Measurements from ENCODE around the gene SLC35F1.

SLC35F1 gene

GRCh38 chr6:118240878-118241528 lies 333.9 kb downstream of the SLC35F1 start:
- TF ChIP-seq CTCF (IDR thresholded peaks at IDR 0.05; ENCODE audit: poor library complexity, severe bottlenecking): no peak
- Histone ChIP-seq H3K36me3 (ENCODE audit: low read depth) (no peaks in the 10 kb centered on the region), H3K4me1 (ENCODE audit: insufficient read depth, poor library complexity, severe bottlenecking) (no peaks in the 10 kb centered on the region), H3K27ac (ENCODE audit: poor library complexity, severe bottlenecking) (no peak overlapping the region), H3K9me3 (ENCODE audit: severe bottlenecking) (no peaks in the 10 kb centered on the region), H3K4me3 (ENCODE audit: severe bottlenecking) (no peak overlapping the region), H3K27me3 (ENCODE audit: insufficient read depth, poor library complexity, severe bottlenecking) (no peaks in the 10 kb centered on the region)
- no peak for DNase-seq (ENCODE audit: low spot score)
- ATAC-seq (ENCODE audit: low read depth): no peak

- Histone ChIP-seq H3K9me3 (ENCODE audit: severe bottlenecking) (no peaks in the 10 kb centered on the region), H3K27me3 (ENCODE audit: insufficient read depth, poor library complexity, severe bottlenecking) (no peaks in the 10 kb centered on the region), H3K27ac (ENCODE audit: poor library complexity, severe bottlenecking) (no peak overlapping the region), H3K4me1 (ENCODE audit: insufficient read depth, poor library complexity, severe bottlenecking) (no peaks in the 10 kb centered on the region), H3K36me3 (ENCODE audit: low read depth) (no peaks in the 10 kb centered on the region), H3K4me3 (ENCODE audit: severe bottlenecking) (no peak overlapping the region)
- no peak for TF ChIP-seq CTCF (IDR thresholded peaks at IDR 0.05; ENCODE audit: poor library complexity, severe bottlenecking)
- ATAC-seq (ENCODE audit: low read depth) (no peak), DNase-seq (ENCODE audit: low spot score) (no peak)
These were observed 339.3 kb downstream of the SLC35F1 start for GRCh38 chr6:118246406-118246805.

- no peaks in the 10 kb centered on the region for H3K36me3 ChIP-seq (ENCODE audit: low read depth)
- H3K9me3 ChIP-seq (ENCODE audit: severe bottlenecking): no peaks in the 10 kb centered on the region
- TF ChIP-seq CTCF (IDR thresholded peaks at IDR 0.05; ENCODE audit: poor library complexity, severe bottlenecking): no peak
- no peak overlapping the region for H3K27ac ChIP-seq (ENCODE audit: poor library complexity, severe bottlenecking)
- H3K27me3 ChIP-seq (ENCODE audit: insufficient read depth, poor library complexity, severe bottlenecking): no peaks in the 10 kb centered on the region
- no peak for ATAC-seq (ENCODE audit: low read depth)
- no peaks in the 10 kb centered on the region for H3K4me1 ChIP-seq (ENCODE audit: insufficient read depth, poor library complexity, severe bottlenecking)
- H3K4me3 ChIP-seq (ENCODE audit: severe bottlenecking): no peak overlapping the region
- DNase-seq (ENCODE audit: low spot score): no peak
These were observed 341.1 kb downstream of the SLC35F1 start for GRCh38 chr6:118248171-118248570.

DNA sequence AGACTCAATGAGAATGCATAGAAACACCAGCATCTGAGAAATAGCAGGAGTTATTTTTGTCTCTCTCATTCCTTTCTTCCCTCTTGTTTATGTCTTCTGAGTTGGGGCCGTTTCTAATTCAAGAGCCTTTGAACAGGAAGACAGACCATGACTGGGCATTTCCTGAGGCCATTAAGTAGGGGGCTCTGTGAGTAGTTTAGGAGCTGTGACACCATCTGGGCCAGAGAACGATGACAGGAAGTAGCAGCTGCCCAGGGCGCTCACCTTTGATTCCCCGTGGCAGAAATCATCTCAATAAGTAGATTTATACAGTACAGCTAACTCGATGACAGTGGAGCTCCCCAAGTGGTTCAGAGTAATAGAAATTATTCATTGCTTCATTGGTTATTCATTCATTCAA lies 342.6 kb downstream of the SLC35F1 start:
- no peak for TF ChIP-seq CTCF (IDR thresholded peaks at IDR 0.05; ENCODE audit: poor library complexity, severe bottlenecking)
- H3K9me3 ChIP-seq (ENCODE audit: severe bottlenecking): no peaks in the 10 kb centered on the region
- no peak overlapping the region for H3K27ac ChIP-seq (ENCODE audit: poor library complexity, severe bottlenecking)
- H3K27me3 ChIP-seq (ENCODE audit: insufficient read depth, poor library complexity, severe bottlenecking): no peaks in the 10 kb centered on the region
- no peaks in the 10 kb centered on the region for H3K4me1 ChIP-seq (ENCODE audit: insufficient read depth, poor library complexity, severe bottlenecking)
- DNase-seq (ENCODE audit: low spot score): no peak
- H3K4me3 ChIP-seq (ENCODE audit: severe bottlenecking): no peak overlapping the region
- ATAC-seq (ENCODE audit: low read depth): no peak
- no peaks in the 10 kb centered on the region for H3K36me3 ChIP-seq (ENCODE audit: low read depth)

- Histone ChIP-seq H3K9me3 (ENCODE audit: severe bottlenecking) (no peaks in the 10 kb centered on the region), H3K4me3 (ENCODE audit: severe bottlenecking) (no peak overlapping the region), H3K27me3 (ENCODE audit: insufficient read depth, poor library complexity, severe bottlenecking) (no peaks in the 10 kb centered on the region), H3K27ac (ENCODE audit: poor library complexity, severe bottlenecking) (no peak overlapping the region), H3K4me1 (ENCODE audit: insufficient read depth, poor library complexity, severe bottlenecking) (no peaks in the 10 kb centered on the region), H3K36me3 (ENCODE audit: low read depth) (no peaks in the 10 kb centered on the region)
- ATAC-seq (ENCODE audit: low read depth): no peak
- no peak for TF ChIP-seq CTCF (IDR thresholded peaks at IDR 0.05; ENCODE audit: poor library complexity, severe bottlenecking)
- DNase-seq (ENCODE audit: low spot score): no peak
These were observed 345.4 kb downstream of the SLC35F1 start for GRCh38 chr6:118252474-118252873.

Data from RWPE2 (cell line).